K562 (cell line): ENCODE measurements around the gene CCDC171. TPM values are rescaled to one million over a fixed set of nuclear protein-coding genes. Genes with fewer than 3 reads are reported as not detected.

Experiments
- ATAC-seq: fragments of 200-7000 bp; cut with Tn5 transposase; 3 replicates; pipeline ENCODE4 v1.9.1; 2020; ENCODE audit warnings: moderate library complexity
- BruUV-seq: library from RNA; stranded (reverse); fragments of 400-500 nt; replicated peaks from 2 replicates; lab custom pipeline; 2021; lab: Mats Ljungman, UMichigan
- CTCF ChIA-PET: fragments of 300-600 bp; formaldehyde crosslinking; extraction: SDS; loops from one replicate; lab custom pipeline; 2021; ENCODE audit warnings: low intra/inter-chr PET ratio; lab: Yijun Ruan, JAX
- POLR2A ChIA-PET: fragments of 300-600, 350-650 bp; sonication (Branson Sonifier 250); formaldehyde crosslinking; extraction: SDS; loops from one replicate; lab custom pipeline; 2021; ENCODE audit warnings: antibody characterized with exemption, inconsistent platforms; lab: Yijun Ruan, JAX
- DNase-seq, 4 experiments: peaks; one replicate each; pipeline versions ENCODE4 v3.0.0 to v3.0.0-alpha.2; 2011 to 2018; ENCODE audit warnings: low spot score in 3 of 4, mixed read lengths in 3 of 4; ENCODE audit errors: extremely low read depth in 1 of 4
- FAIRE-seq: peaks from 2 replicates; lab custom pipeline; 2011; peaks lifted over from hg19 to GRCh38; lab: Jason Lieb, UNC
- H2AFZ ChIP-seq: 2 replicates; pipeline ENCODE4 v1.6.0; 2011; ENCODE audit warnings: low read depth, low read length, control low read depth, inconsistent platforms
- H3K27ac ChIP-seq: fragments of 200-600 bp; 3 replicates; pipeline ENCODE4 v1.8.0; 2011; ENCODE audit warnings: low read depth, mild to moderate bottlenecking, control low read depth, inconsistent platforms, low read length, moderate library complexity, mixed read lengths; ENCODE audit errors: extremely low read depth
- H3K27me3 ChIP-seq, 2 experiments: fragments of 300-600 bp in 1 of 2; 2 replicates in 1 of 2; 3 replicates in 1 of 2; pipeline versions ENCODE4 v1.6.0 to v1.8.0; 2011; ENCODE audit warnings: inconsistent platforms in 2 of 2, low read length in 2 of 2, mild to moderate bottlenecking in 1 of 2, mixed read lengths in 1 of 2, moderate library complexity in 1 of 2; ENCODE audit not compliant: control insufficient read depth in 2 of 2, insufficient read depth in 2 of 2
- H3K36me3 ChIP-seq: fragments of 300-600 bp; 3 replicates; pipeline ENCODE4 v1.8.0; 2011; ENCODE audit warnings: mild to moderate bottlenecking, low read length, inconsistent platforms; ENCODE audit not compliant: control insufficient read depth, insufficient read depth
- H3K4me1 ChIP-seq, 2 experiments: fragments of 200-600 bp in 1 of 2; replicated peaks in 1 of 2; 2 replicates in 1 of 2; 3 replicates in 1 of 2; pipeline versions ENCODE4 v1.5.1 to v1.8.0; 2011; ENCODE audit warnings: inconsistent platforms in 2 of 2, low read length in 2 of 2, mild to moderate bottlenecking in 1 of 2, mixed read lengths in 1 of 2, moderate library complexity in 1 of 2; ENCODE audit not compliant: control insufficient read depth in 2 of 2, insufficient read depth in 2 of 2
- H3K4me2 ChIP-seq: 2 replicates; pipeline ENCODE4 v1.6.1; 2011; ENCODE audit warnings: low read length, control low read depth, inconsistent platforms, mixed read lengths; ENCODE audit not compliant: insufficient read depth
- H3K4me3 ChIP-seq: fragments of 200-600 bp; sonication (generic), shearing (Covaris generic); 2 replicates; pipeline ENCODE4 v1.5.1; 2016; ENCODE audit warnings: control low read depth, inconsistent platforms
- H3K79me2 ChIP-seq: fragments of 200-600 bp; 3 replicates; pipeline ENCODE4 v1.8.0; 2011; ENCODE audit warnings: low read length, inconsistent platforms; ENCODE audit not compliant: control insufficient read depth, insufficient read depth
- H3K9ac ChIP-seq, 2 experiments: 2 replicates each; pipeline versions ENCODE4 v1.6.0 to v1.6.1; 2011; ENCODE audit warnings: low read depth in 2 of 2, low read length in 2 of 2, control low read depth in 1 of 2, inconsistent platforms in 1 of 2, mild to moderate bottlenecking in 1 of 2, mixed read lengths in 1 of 2; ENCODE audit not compliant: insufficient read depth in 1 of 2
- H3K9me1 ChIP-seq: one replicate; pipeline ENCODE4 v1.6.0; 2011; ENCODE audit warnings: inconsistent platforms, mild to moderate bottlenecking, low read length, moderate library complexity; ENCODE audit not compliant: control insufficient read depth, insufficient read depth
- H3K9me3 ChIP-seq: replicated peaks from 2 replicates; pipeline ENCODE4 v1.5.1; 2011; ENCODE audit warnings: low read depth, low read length, inconsistent platforms; ENCODE audit not compliant: control insufficient read depth, insufficient read depth
- H4K20me1 ChIP-seq: replicated peaks from 2 replicates; pipeline ENCODE4 v1.6.1; 2011; ENCODE audit warnings: low read length, inconsistent platforms, mixed read lengths; ENCODE audit not compliant: control insufficient read depth, insufficient read depth
- BACH1 ChIP-seq: fragments of 200-800 bp; sonication (Bioruptor generic); IDR thresholded peaks from 2 replicates; pipeline ENCODE4 v1.6.1; 2016; ENCODE audit warnings: missing genetic modification characterization, missing compliant biosample characterization
- CEBPB ChIP-seq: fragments of 450-650 bp; IDR thresholded peaks from 2 replicates; pipeline ENCODE4 v1.6.1; 2016; ENCODE audit warnings: missing genetic modification characterization, missing compliant biosample characterization
- E2F5 ChIP-seq: sonication (generic); formaldehyde crosslinking; IDR thresholded peaks from 2 replicates; pipeline ENCODE4 v1.8.0; 2022; ENCODE audit warnings: mild to moderate bottlenecking, missing genetic modification reagents
- E2F6 ChIP-seq, 2 experiments: IDR thresholded peaks; 2 replicates each; pipeline ENCODE4 v1.6.1; 2011; ENCODE audit warnings: borderline replicate concordance in 1 of 2, control low read depth in 1 of 2, low read depth in 1 of 2, low read length in 1 of 2, mild to moderate bottlenecking in 1 of 2, mixed read lengths in 1 of 2, moderate library complexity in 1 of 2; ENCODE audit not compliant: insufficient read depth in 1 of 2, insufficient read length in 1 of 2, poor library complexity in 1 of 2, severe bottlenecking in 1 of 2; ENCODE audit errors: extremely low read depth in 1 of 2
- ELF4 ChIP-seq: fragments of 450-650 bp; formaldehyde crosslinking; IDR thresholded peaks from 2 replicates; pipeline ENCODE4 v1.4.0; 2022; ENCODE audit warnings: missing genetic modification characterization
- FOXJ2 ChIP-seq: fragments of 200-800 bp; sonication (Bioruptor generic); IDR thresholded peaks from 2 replicates; pipeline ENCODE4 v1.6.1; 2016; ENCODE audit warnings: missing genetic modification characterization, missing compliant biosample characterization
- HMG20A ChIP-seq: fragments of 450-650 bp; formaldehyde crosslinking; conservative IDR thresholded peaks from 2 replicates; pipeline ENCODE4 v1.4.0; 2020; ENCODE audit warnings: mild to moderate bottlenecking, mixed read lengths
- HNRNPK ChIP-seq: fragments of 200-400 bp; formaldehyde crosslinking; IDR thresholded peaks from one replicate; pipeline ENCODE4 v1.6.1; 2018; ENCODE audit warnings: mild to moderate bottlenecking, low read depth, low read length; ENCODE audit not compliant: poor library complexity, severe bottlenecking
- POLR2AphosphoS5 ChIP-seq: IDR thresholded peaks from 2 replicates; pipeline ENCODE4 v1.6.1; 2011; ENCODE audit warnings: mild to moderate bottlenecking, low read depth, low read length, moderate library complexity; ENCODE audit not compliant: control insufficient read depth, insufficient read depth
- RBM17 ChIP-seq: fragments of 200-400 bp; formaldehyde crosslinking; IDR thresholded peaks from 2 replicates; pipeline ENCODE4 v1.6.1; 2017; ENCODE audit warnings: low read depth, mild to moderate bottlenecking, low read length, borderline replicate concordance
- SAFB2 ChIP-seq: fragments of 200-400 bp; formaldehyde crosslinking; IDR thresholded peaks from 2 replicates; pipeline ENCODE4 v1.6.1; 2018; ENCODE audit warnings: borderline replicate concordance, low read length, low read depth, moderate library complexity; ENCODE audit not compliant: severe bottlenecking
- SRSF9 ChIP-seq: fragments of 200-400 bp; formaldehyde crosslinking; IDR thresholded peaks from 2 replicates; pipeline ENCODE4 v1.6.1; 2017; ENCODE audit warnings: low read depth, low read length, borderline replicate concordance
- TARDBP ChIP-seq: fragments of 450-650 bp; IDR thresholded peaks from 2 replicates; pipeline ENCODE4 v1.6.1; 2016
- ZC3H8 ChIP-seq: fragments of 450-650 bp; IDR thresholded peaks from 2 replicates; pipeline ENCODE4 v1.6.1; 2017
- ZNF592 ChIP-seq: fragments of 450-650 bp; IDR thresholded peaks from 2 replicates; pipeline ENCODE4 v1.6.1; 2017; ENCODE audit warnings: antibody characterized with exemption, mild to moderate bottlenecking
- ZNF780A ChIP-seq: fragments of 250-450 bp; sonication (Bioruptor Pico); IDR thresholded peaks from 2 replicates; pipeline ENCODE4 v1.5.0; 2021; ENCODE audit warnings: mild to moderate bottlenecking
- WGBS: fragments of 100-300 bp; shearing (Covaris generic); methylation state at CpG from one replicate; pipeline ENCODE4 v1.1.6; 2016; ENCODE audit warnings: low coverage, mixed read lengths; ENCODE audit not compliant: insufficient coverage; ENCODE audit errors: missing lambda C conversion rate; 5-methylcytosine and 5-hydroxymethylcytosine counted together
- in situ Hi-C: fragments of 300-500 bp; cut with MboI; formaldehyde crosslinking; loops from 4 replicates; pipeline ENCODE4 v1.15.0; 2018; ENCODE audit warnings: inconsistent platforms, mixed read lengths
- intact Hi-C: fragments of 100-400 bp; cut with micrococcal nuclease; formaldehyde crosslinking; loops from 2 replicates; pipeline ENCODE4 v1.14.2; 2022
- polyA plus RNA-seq, 8 experiments: library from polyadenylated mRNA; depleted of rRNA in 4 of 8; stranded (reverse) in 5 of 8; unstranded in 3 of 8; fragments of >200 nt; fragmentation: Nextera tagmentation in 2 of 8; fragmentation: Illumina TruSeq in 1 of 8; extraction: Ambion mirVana in 2 of 8; extraction: Trizol in 1 of 8; gene quantifications; 2 replicates each; pipeline versions ENCODE4 v1.2.1 to v1.2.3, GENCODE V29; 2011 to 2014; ENCODE audit warnings: inconsistent platforms in 1 of 8, missing spikeins in 1 of 8
- total RNA-seq, 7 experiments: library from RNA; depleted of rRNA in 6 of 7; stranded (reverse); fragments of >200 nt in 6 of 7; fragmentation: Illumina TruSeq in 2 of 7; extraction: Trizol in 2 of 7; gene quantifications; 2 replicates each; pipeline versions ENCODE4 v1.2.1 to v1.2.3, GENCODE V29; 2011 to 2021; ENCODE audit warnings: low replicate concordance in 1 of 7

Gene CCDC171
- total and polyA plus RNA-seq, 9 of the 15 experiments (the other 6 are each of a cell fraction or from before 2014, with no cell fraction given): 0.08 to 3.8 (median 0.27) TPM

- in situ Hi-C loops: no loop called here
- ChIA-PET POLR2A (no interaction called here), CTCF (no interaction called here)
- Histone ChIP-seq H3K9ac (no peak overlapping the region), H3K27ac (no peak overlapping the region), H2AFZ (no peak overlapping the region), H3K4me3 (no peak overlapping the region), H3K4me1 (no peaks in the 10 kb centered on the region), H3K27me3 (no peaks in the 10 kb centered on the region), H3K79me2 (no peaks in the 10 kb centered on the region), H3K36me3 (no peaks in the 10 kb centered on the region), H3K4me2 (no peak overlapping the region), H3K9me1 (no peaks in the 10 kb centered on the region), H4K20me1 (no peaks in the 10 kb centered on the region), H3K9me3 (no peaks in the 10 kb centered on the region)
- ATAC-seq: no peak
- no peak for FAIRE-seq
- TF ChIP-seq FOXJ2 (tag) (no peak), POLR2AphosphoS5 (no peak), ZC3H8 (no peak), RBM17 (no peak), CEBPB (tag) (no peak), ZNF780A (CRISPR knock-in tag) (no peak), E2F5 (no peak), ELF4 (CRISPR knock-in tag) (no peak), SRSF9 (no peak), ZNF592 (no peak), HNRNPK (no peak), TARDBP (no peak), SAFB2 (no peak), HMG20A (no peak), E2F6 (IDR thresholded peaks at IDR 0.05; ENCODE audit: borderline replicate concordance in 1 of 2, extremely low read depth in 1 of 2, insufficient read depth in 1 of 2, insufficient read length in 1 of 2, low read depth in 1 of 2, low read length in 1 of 2, poor library complexity in 1 of 2, severe bottlenecking in 1 of 2) (no peak), BACH1 (no peak)
- 0% methylated on average over 1 of the region's 1 CpG for WGBS
- intact Hi-C loops: no loop called here
- no TSS peak for BruUV-seq
- DNase-seq: no peak
Observed at GRCh38 chr9:15641291-15641690, 88.4 kb downstream of the CCDC171 start.
